ENCODE measurements around the gene ATP7B.

ATP7B gene

DNA sequence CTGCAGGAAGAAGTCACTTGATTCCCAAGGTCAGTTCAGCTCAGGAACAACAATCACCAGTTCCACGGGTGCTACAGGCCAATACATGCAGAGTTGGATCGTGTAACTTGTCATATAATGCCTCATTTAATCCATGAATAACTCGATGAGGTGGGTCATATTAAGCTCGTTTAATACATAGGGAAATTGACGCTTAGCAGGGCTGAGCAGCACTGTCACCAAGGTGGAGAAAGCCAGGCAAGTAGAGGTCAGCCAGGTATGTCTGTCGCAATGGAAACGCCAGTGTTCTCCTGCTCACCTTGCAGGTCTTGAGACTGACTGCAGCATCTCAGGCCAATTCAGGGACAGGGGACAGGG, 97.1 kb downstream of the ATP7B start:
- H3K27ac ChIP-seq (ENCODE audit: low read length), result no peak overlapping the region
- no peaks in the 10 kb centered on the region for H3K27me3 ChIP-seq (replicated peaks; ENCODE audit: insufficient read depth, low read length)
- no peak overlapping the region for H3K9ac ChIP-seq (ENCODE audit: low read length)
- no peaks in the 10 kb centered on the region for H4K20me1 ChIP-seq (ENCODE audit: insufficient read depth, low read length)
- H3K4me1 ChIP-seq (ENCODE audit: low read length), result no peaks in the 10 kb centered on the region
- H3K9me2 ChIP-seq (replicated peaks; ENCODE audit: insufficient read depth, low read length), result no peaks in the 10 kb centered on the region
- H3F3A ChIP-seq (ENCODE audit: insufficient read depth, low read length), result no peaks in the 10 kb centered on the region
- H3K9me3 ChIP-seq (replicated peaks; ENCODE audit: insufficient read depth, low read length), result no peaks in the 10 kb centered on the region
- H3K36me3 ChIP-seq (replicated peaks; ENCODE audit: insufficient read depth, low read length), result no peaks in the 10 kb centered on the region
- H3K4me3 ChIP-seq (ENCODE audit: low read length), result no peak overlapping the region
- no peak overlapping the region for H2AFZ ChIP-seq (ENCODE audit: low read length)
- TF ChIP-seq EZH2 (optimal IDR thresholded peaks at IDR 0.05; ENCODE audit: low read depth, low read length), result no peak
- no peak for DNase-seq
- no peak overlapping the region for H3K4me2 ChIP-seq (ENCODE audit: low read depth, low read length)
- H3K79me2 ChIP-seq (ENCODE audit: low read length), result no peaks in the 10 kb centered on the region

- Histone ChIP-seq H3K9me2 (replicated peaks; ENCODE audit: insufficient read depth, low read length) (no peaks in the 10 kb centered on the region), H3K4me3 (ENCODE audit: low read length) (no peak overlapping the region), H3K79me2 (ENCODE audit: low read length) (no peaks in the 10 kb centered on the region), H3K9ac (ENCODE audit: low read length) (no peak overlapping the region), H3K27me3 (replicated peaks; ENCODE audit: insufficient read depth, low read length) (no peaks in the 10 kb centered on the region), H4K20me1 (ENCODE audit: insufficient read depth, low read length) (no peaks in the 10 kb centered on the region), H3F3A (ENCODE audit: insufficient read depth, low read length) (no peaks in the 10 kb centered on the region), H3K27ac (ENCODE audit: low read length) (no peak overlapping the region), H3K4me2 (ENCODE audit: low read depth, low read length) (no peak overlapping the region), H2AFZ (ENCODE audit: low read length) (no peak overlapping the region), H3K4me1 (ENCODE audit: low read length) (no peaks in the 10 kb centered on the region), H3K36me3 (replicated peaks; ENCODE audit: insufficient read depth, low read length) (no peaks in the 10 kb centered on the region), H3K9me3 (replicated peaks; ENCODE audit: insufficient read depth, low read length) (no peaks in the 10 kb centered on the region)
- no peak for DNase-seq
- TF ChIP-seq EZH2 (optimal IDR thresholded peaks at IDR 0.05; ENCODE audit: low read depth, low read length), result no peak
- TF ChIP-seq, protein P1, sequence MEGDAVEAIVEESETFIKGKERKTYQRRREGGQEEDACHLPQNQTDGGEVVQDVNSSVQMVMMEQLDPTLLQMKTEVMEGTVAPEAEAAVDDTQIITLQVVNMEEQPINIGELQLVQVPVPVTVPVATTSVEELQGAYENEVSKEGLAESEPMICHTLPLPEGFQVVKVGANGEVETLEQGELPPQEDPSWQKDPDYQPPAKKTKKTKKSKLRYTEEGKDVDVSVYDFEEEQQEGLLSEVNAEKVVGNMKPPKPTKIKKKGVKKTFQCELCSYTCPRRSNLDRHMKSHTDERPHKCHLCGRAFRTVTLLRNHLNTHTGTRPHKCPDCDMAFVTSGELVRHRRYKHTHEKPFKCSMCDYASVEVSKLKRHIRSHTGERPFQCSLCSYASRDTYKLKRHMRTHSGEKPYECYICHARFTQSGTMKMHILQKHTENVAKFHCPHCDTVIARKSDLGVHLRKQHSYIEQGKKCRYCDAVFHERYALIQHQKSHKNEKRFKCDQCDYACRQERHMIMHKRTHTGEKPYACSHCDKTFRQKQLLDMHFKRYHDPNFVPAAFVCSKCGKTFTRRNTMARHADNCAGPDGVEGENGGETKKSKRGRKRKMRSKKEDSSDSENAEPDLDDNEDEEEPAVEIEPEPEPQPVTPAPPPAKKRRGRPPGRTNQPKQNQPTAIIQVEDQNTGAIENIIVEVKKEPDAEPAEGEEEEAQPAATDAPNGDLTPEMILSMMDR (IDR thresholded peaks at IDR 0.05; ENCODE audit: low read length), result no peak
- no peak for TF ChIP-seq EZH2phosphoT487 (IDR thresholded peaks at IDR 0.05; ENCODE audit: low read length)
Observed at GRCh38 chr13:51913421-51914136, 97.7 kb downstream of the ATP7B start.

- Histone ChIP-seq H3K9me2 (replicated peaks; ENCODE audit: insufficient read depth, low read length) (no peaks in the 10 kb centered on the region), H3F3A (ENCODE audit: insufficient read depth, low read length) (no peaks in the 10 kb centered on the region), H3K4me2 (ENCODE audit: low read depth, low read length) (no peak overlapping the region), H3K27ac (ENCODE audit: low read length) (no peak overlapping the region), H3K9me3 (replicated peaks; ENCODE audit: insufficient read depth, low read length) (no peaks in the 10 kb centered on the region), H3K36me3 (replicated peaks; ENCODE audit: insufficient read depth, low read length) (no peaks in the 10 kb centered on the region), H4K20me1 (ENCODE audit: insufficient read depth, low read length) (no peaks in the 10 kb centered on the region), H2AFZ (ENCODE audit: low read length) (no peak overlapping the region), H3K79me2 (ENCODE audit: low read length) (no peaks in the 10 kb centered on the region), H3K9ac (ENCODE audit: low read length) (no peak overlapping the region), H3K4me1 (ENCODE audit: low read length) (no peaks in the 10 kb centered on the region), H3K27me3 (replicated peaks; ENCODE audit: insufficient read depth, low read length) (no peaks in the 10 kb centered on the region), H3K4me3 (ENCODE audit: low read length) (no peak overlapping the region)
- DNase-seq, result no peak
- TF ChIP-seq, protein P1 (IDR thresholded peaks at IDR 0.05; ENCODE audit: low read length), result no peak
- no peak for TF ChIP-seq EZH2phosphoT487 (IDR thresholded peaks at IDR 0.05; ENCODE audit: low read length)
Observed at GRCh38 chr13:51912511-51913225, 98.6 kb downstream of the ATP7B start.

GRCh38 chr13:51912091-51912490, 99.2 kb downstream of the ATP7B start:
- Histone ChIP-seq H2AFZ (ENCODE audit: low read length) (no peak overlapping the region), H3K36me3 (replicated peaks; ENCODE audit: insufficient read depth, low read length) (no peaks in the 10 kb centered on the region), H3K4me2 (ENCODE audit: low read depth, low read length) (no peak overlapping the region), H3K9me3 (replicated peaks; ENCODE audit: insufficient read depth, low read length) (no peaks in the 10 kb centered on the region), H3K4me1 (ENCODE audit: low read length) (no peaks in the 10 kb centered on the region), H3F3A (ENCODE audit: insufficient read depth, low read length) (no peaks in the 10 kb centered on the region), H3K27me3 (replicated peaks; ENCODE audit: insufficient read depth, low read length) (no peaks in the 10 kb centered on the region), H3K79me2 (ENCODE audit: low read length) (no peaks in the 10 kb centered on the region), H3K27ac (ENCODE audit: low read length) (no peak overlapping the region), H3K4me3 (ENCODE audit: low read length) (no peak overlapping the region), H3K9me2 (replicated peaks; ENCODE audit: insufficient read depth, low read length) (no peaks in the 10 kb centered on the region), H3K9ac (ENCODE audit: low read length) (no peak overlapping the region), H4K20me1 (ENCODE audit: insufficient read depth, low read length) (no peaks in the 10 kb centered on the region)
- no peak for DNase-seq
- TF ChIP-seq EZH2phosphoT487 (IDR thresholded peaks at IDR 0.05; ENCODE audit: low read length) (no peak), EZH2 (optimal IDR thresholded peaks at IDR 0.05; ENCODE audit: low read depth, low read length) (no peak)
- TF ChIP-seq, protein P1 (IDR thresholded peaks at IDR 0.05; ENCODE audit: low read length), result no peak
